Measurements from ENCODE around the gene XXYLT1. TPM values are rescaled to one million over a fixed set of nuclear protein-coding genes. Genes with fewer than 3 reads are reported as not detected.

XXYLT1 gene
- total and polyA plus RNA-seq, 2 of the 4 experiments (the other 2 are of a cell fraction): 14.7 to 18.1 TPM

DNA sequence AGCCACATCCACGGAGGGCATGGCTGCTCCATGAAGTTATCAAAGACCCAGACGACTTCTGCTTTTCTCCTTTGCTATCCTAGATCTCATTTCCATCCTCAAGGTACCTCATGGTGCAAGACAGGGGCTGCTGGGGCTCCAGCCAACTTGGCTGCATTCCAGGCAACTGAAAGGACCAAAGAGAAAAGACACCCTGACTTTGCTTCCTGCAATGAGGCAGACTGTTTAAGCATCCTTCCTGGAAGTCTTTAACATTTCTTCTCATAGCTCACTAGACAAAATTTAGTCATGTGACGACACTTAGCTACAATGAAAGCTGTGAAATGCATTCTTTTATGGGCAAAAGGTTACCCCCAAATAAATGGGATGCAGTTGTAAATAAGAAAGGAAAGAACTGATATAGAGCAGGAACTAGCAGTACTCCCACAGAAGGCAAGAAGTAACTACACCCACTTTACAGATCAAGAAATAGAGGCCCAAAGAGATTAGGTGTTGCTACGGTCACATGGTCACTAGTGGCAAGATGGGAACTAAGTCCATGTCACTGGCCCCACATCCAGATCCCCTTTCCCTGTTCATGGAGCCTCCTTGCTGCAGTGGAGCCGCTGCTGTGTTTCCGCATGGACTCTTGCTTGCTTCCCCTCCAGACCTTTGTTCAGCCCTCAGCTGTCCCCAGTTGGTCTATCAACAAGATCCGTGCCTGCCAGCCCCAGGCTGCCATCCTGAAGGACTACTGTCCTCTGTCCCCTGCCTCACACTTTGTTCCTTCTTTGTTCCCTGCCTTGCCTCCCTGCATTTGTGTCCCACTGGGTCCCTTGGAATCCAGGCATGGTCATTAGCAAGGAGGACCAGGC is 107.0 kb downstream of the XXYLT1 start:
- H3K23ac ChIP-seq (ENCODE audit: low read depth, low read length): no peak overlapping the region
- 100% methylated on average over 2 of the region's 7 CpGs; no CpG with 5 or more reads in 1 of the 2 experiments for WGBS, 2 experiments (ENCODE audit: extremely low coverage in 2 of 2, insufficient read length in 1 of 2)
- no peak overlapping the region; the same call in 2 of the 3 replicates for H2BK15ac ChIP-seq (ENCODE audit: low read depth, low read length)
- in situ Hi-C loops (cut with MboI; ENCODE audit: low sequenced_read_pairs) (no loop called here), intact Hi-C loops (cut with micrococcal nuclease) (no loop called here), dilution Hi-C loops (cut with HindIII; ENCODE audit: low sequenced_read_pairs, unreplicated experiment) (no loop called here)
- H3K4me2 ChIP-seq (ENCODE audit: low read depth, low read length): no peak overlapping the region
- H3K4ac ChIP-seq (ENCODE audit: low read depth, low read length): peak overlapping the region; percentile 10; the same call in 1 of the 2 replicates
- H4K8ac ChIP-seq (ENCODE audit: low read depth in 2 of 2, low read length in 2 of 2): no peak overlapping the region
- peaks cover 21% of the 10 kb centered on the region for H3K9me1 ChIP-seq (ENCODE audit: insufficient read depth, low read length)
- TF ChIP-seq, protein P1, sequence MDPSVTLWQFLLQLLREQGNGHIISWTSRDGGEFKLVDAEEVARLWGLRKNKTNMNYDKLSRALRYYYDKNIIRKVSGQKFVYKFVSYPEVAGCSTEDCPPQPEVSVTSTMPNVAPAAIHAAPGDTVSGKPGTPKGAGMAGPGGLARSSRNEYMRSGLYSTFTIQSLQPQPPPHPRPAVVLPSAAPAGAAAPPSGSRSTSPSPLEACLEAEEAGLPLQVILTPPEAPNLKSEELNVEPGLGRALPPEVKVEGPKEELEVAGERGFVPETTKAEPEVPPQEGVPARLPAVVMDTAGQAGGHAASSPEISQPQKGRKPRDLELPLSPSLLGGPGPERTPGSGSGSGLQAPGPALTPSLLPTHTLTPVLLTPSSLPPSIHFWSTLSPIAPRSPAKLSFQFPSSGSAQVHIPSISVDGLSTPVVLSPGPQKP (IDR thresholded peaks at IDR 0.05; ENCODE audit: borderline replicate concordance, low read depth, low read length): no peak
- H4K91ac ChIP-seq (ENCODE audit: insufficient read depth, low read depth, low read length): no peak overlapping the region
- no peak overlapping the region for H3K56ac ChIP-seq (ENCODE audit: extremely low read depth, insufficient read depth, low read length)
- ChIA-PET CTCF (no interaction called here), POLR2A (ENCODE audit: unreplicated experiment) (no interaction called here)
- BruUV-seq (replicated peaks): no TSS peak
- no peak overlapping the region for H2BK120ac ChIP-seq (ENCODE audit: low read depth, low read length)
- no peak overlapping the region for H2BK5ac ChIP-seq (ENCODE audit: low read depth, low read length, poor library complexity, severe bottlenecking)
- H3K9me3 ChIP-seq (ENCODE audit: control insufficient read depth, insufficient read depth, low read length): no peaks in the 10 kb centered on the region
- H3K27me3 ChIP-seq (ENCODE audit: control insufficient read depth, insufficient read depth, low read length): no peaks in the 10 kb centered on the region
- peak overlapping the region; percentile 39; the same call in 1 of the 2 replicates for H2AK5ac ChIP-seq (ENCODE audit: low read depth, low read length)
- no peak overlapping the region for H3K4me3 ChIP-seq (ENCODE audit: insufficient read depth, low read depth, low read length)
- no peak overlapping the region for H3K27ac ChIP-seq (ENCODE audit: insufficient read depth, low read length)
- no peaks in the 10 kb centered on the region for H4K20me1 ChIP-seq (ENCODE audit: insufficient read depth, low read length)
- no peak overlapping the region; the same call in 1 of the 2 replicates for H3K14ac ChIP-seq (replicated peaks; ENCODE audit: low read depth, low read length)
- H3K9ac ChIP-seq (ENCODE audit: low read depth, low read length): no peak overlapping the region
- H3K18ac ChIP-seq (ENCODE audit: low read depth, low read length): no peak overlapping the region
- DNase-seq: no peak
- no peak overlapping the region for H2AFZ ChIP-seq (replicated peaks; ENCODE audit: low read length, poor library complexity)
- ATAC-seq (ENCODE audit: low read depth): no peak
- no peak overlapping the region for H2BK20ac ChIP-seq (ENCODE audit: low read depth, low read length)
- H4K5ac ChIP-seq (ENCODE audit: low read depth, low read length): no peak overlapping the region
- H2AK9ac ChIP-seq (replicated peaks; ENCODE audit: low read depth, low read length, poor library complexity): peak overlapping the region; percentile 23
- peaks cover 17 to 25% of the 10 kb centered on the region in 2 experiments for H3K79me1 ChIP-seq (ENCODE audit: low read depth in 1 of 2, low read length in 2 of 2)
- H3K4me1 ChIP-seq (ENCODE audit: control insufficient read depth, insufficient read depth, low read length): peaks cover 18% of the 10 kb centered on the region
- no peaks in the 10 kb centered on the region for H3K36me3 ChIP-seq (ENCODE audit: control insufficient read depth, insufficient read depth, low read length)

Measured in IMR-90 (cell line).